DND-41 (cell line): ENCODE measurements around the gene ACVR2B.

Experiments used
- ATAC-seq: fragments of 200-7000 bp; cut with Tn5 transposase; 3 replicates; pipeline ENCODE4 v1.9.1; 2021; ENCODE audit warnings: low read depth; ENCODE audit not compliant: insufficient read depth
- DNase-seq: peaks from one replicate; pipeline ENCODE4 v3.0.0-alpha.2; 2020
- H2AFZ ChIP-seq: 2 replicates; pipeline ENCODE4 v1.6.0; 2012; ENCODE audit warnings: low read depth, low read length
- H3K27ac ChIP-seq: 2 replicates; pipeline ENCODE4 v1.5.1; 2012; ENCODE audit warnings: low read length, inconsistent platforms
- H3K27me3 ChIP-seq: fragments of 200-600 bp; sonication (generic); 2 replicates; pipeline ENCODE4 v1.6.0; 2012; ENCODE audit warnings: low read length, mild to moderate bottlenecking, inconsistent platforms; ENCODE audit not compliant: insufficient read depth, poor library complexity
- H3K36me3 ChIP-seq: 2 replicates; pipeline ENCODE4 v1.5.1; 2012; ENCODE audit warnings: low read length, inconsistent platforms; ENCODE audit not compliant: insufficient read depth
- H3K4me1 ChIP-seq: 2 replicates; pipeline ENCODE4 v1.5.1; 2012; ENCODE audit warnings: mild to moderate bottlenecking, low read length; ENCODE audit not compliant: insufficient read depth
- H3K4me2 ChIP-seq: 2 replicates; pipeline ENCODE4 v1.6.0; 2012; ENCODE audit warnings: mild to moderate bottlenecking, moderate library complexity, low read length, inconsistent platforms; ENCODE audit not compliant: insufficient read depth
- H3K4me3 ChIP-seq, 2 experiments: fragments of 200-600 bp in 1 of 2; shearing (Covaris generic) in 1 of 2; 2 replicates each; pipeline ENCODE4 v1.5.1; 2012 to 2016; ENCODE audit warnings: inconsistent platforms in 2 of 2, low read length in 2 of 2, mild to moderate bottlenecking in 2 of 2, low read depth in 1 of 2, moderate library complexity in 1 of 2
- H3K79me2 ChIP-seq: 2 replicates; pipeline ENCODE4 v1.6.0; 2012; ENCODE audit warnings: low read length, inconsistent platforms; ENCODE audit not compliant: insufficient read depth
- H3K9ac ChIP-seq: 2 replicates; pipeline ENCODE4 v1.6.0; 2012; ENCODE audit warnings: low read depth, mild to moderate bottlenecking, inconsistent platforms, low read length, moderate library complexity
- H3K9me3 ChIP-seq: 2 replicates; pipeline ENCODE4 v1.5.1; 2012; ENCODE audit warnings: low read length, moderate library complexity, mild to moderate bottlenecking, inconsistent platforms; ENCODE audit not compliant: insufficient read depth, severe bottlenecking
- H4K20me1 ChIP-seq: 2 replicates; pipeline ENCODE4 v1.6.0; 2012; ENCODE audit warnings: low read length; ENCODE audit not compliant: insufficient read depth
- CTCF ChIP-seq: IDR thresholded peaks from 2 replicates; pipeline ENCODE4 v1.5.1; 2012; ENCODE audit warnings: borderline replicate concordance, low read length, moderate library complexity, mild to moderate bottlenecking; ENCODE audit not compliant: poor library complexity, severe bottlenecking; ENCODE audit errors: extremely low read depth
- EZH2 ChIP-seq: IDR thresholded peaks from 3 replicates; pipeline ENCODE4 v1.6.1; 2012; ENCODE audit warnings: borderline replicate concordance, low read depth, mild to moderate bottlenecking, moderate library complexity, low read length, inconsistent platforms; ENCODE audit not compliant: severe bottlenecking

The ACVR2B gene

DNA sequence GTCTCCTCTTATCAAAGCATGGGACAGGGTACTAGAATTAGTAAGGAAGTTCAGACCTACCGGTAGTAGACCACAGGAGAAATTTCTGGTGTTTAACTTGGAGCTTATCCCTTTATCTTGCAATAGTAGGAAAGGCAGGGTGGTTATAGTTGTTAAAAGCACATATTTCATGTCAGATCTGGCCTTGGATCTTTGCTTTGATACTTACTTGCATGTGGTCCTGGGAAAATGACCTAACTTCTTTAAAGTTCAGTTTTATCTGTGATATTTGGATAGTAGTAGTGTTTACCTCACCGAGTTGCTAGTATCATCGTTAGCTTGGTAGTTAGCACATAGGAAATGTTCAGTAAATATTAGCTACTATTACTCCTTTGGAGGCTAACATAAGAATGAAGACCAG lies 57.9 kb downstream of the ACVR2B start:
- no peaks in the 10 kb centered on the region for H4K20me1 ChIP-seq
- ATAC-seq: no peak
- H3K36me3 ChIP-seq: peaks cover 64% of the 10 kb centered on the region
- no peak overlapping the region for H2AFZ ChIP-seq
- no peak overlapping the region for H3K4me2 ChIP-seq
- no peak for DNase-seq
- TF ChIP-seq CTCF (no peak), EZH2 (no peak)
- H3K9me3 ChIP-seq: no peaks in the 10 kb centered on the region
- no peak overlapping the region for H3K4me3 ChIP-seq
- no peaks in the 10 kb centered on the region for H3K79me2 ChIP-seq
- H3K27me3 ChIP-seq: no peaks in the 10 kb centered on the region
- no peak overlapping the region for H3K27ac ChIP-seq
- H3K4me1 ChIP-seq: no peaks in the 10 kb centered on the region
- H3K9ac ChIP-seq: no peak overlapping the region

DNA sequence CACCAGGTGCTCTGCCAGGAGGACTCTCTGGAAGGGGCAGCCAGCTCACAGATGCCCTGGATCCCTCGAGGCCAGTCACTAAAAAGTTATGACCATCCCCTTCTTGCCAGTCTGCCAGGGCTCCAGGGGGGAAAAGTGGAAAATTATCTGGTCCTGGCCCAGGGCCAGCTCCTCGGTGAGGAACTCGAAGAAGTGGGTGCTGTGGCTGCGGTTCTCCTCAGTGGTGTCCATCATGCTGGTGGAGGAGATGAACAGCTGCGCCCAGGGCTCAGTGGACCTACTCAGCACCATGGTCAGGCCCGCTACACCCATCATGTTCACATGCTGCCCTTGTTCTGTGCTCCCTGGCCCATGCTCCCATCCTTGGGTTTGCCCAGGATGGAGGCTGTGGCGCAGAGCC lies 61.7 kb downstream of the ACVR2B start:
- no peak for TF ChIP-seq EZH2
- no peak for TF ChIP-seq CTCF

GRCh38 chr3:38516669-38517068 lies 63.0 kb downstream of the ACVR2B start:
- H3K79me2 ChIP-seq: no peaks in the 10 kb centered on the region
- no peak overlapping the region for H3K27ac ChIP-seq
- H3K36me3 ChIP-seq: peaks cover 34% of the 10 kb centered on the region
- peaks cover 3% of the 10 kb centered on the region; the same call in 1 of the 2 replicates for H4K20me1 ChIP-seq
- no peaks in the 10 kb centered on the region for H3K9me3 ChIP-seq
- no peak overlapping the region for H3K4me2 ChIP-seq
- H3K4me3 ChIP-seq: no peak overlapping the region
- H3K27me3 ChIP-seq: no peaks in the 10 kb centered on the region
- H2AFZ ChIP-seq: no peak overlapping the region
- H3K4me1 ChIP-seq: peaks cover 15% of the 10 kb centered on the region
- ATAC-seq: no peak
- no peak for DNase-seq
- TF ChIP-seq EZH2 (no peak), CTCF (no peak)
- no peak overlapping the region for H3K9ac ChIP-seq

More for the DNA sequence above, 61.7 kb downstream of the ACVR2B start:
- Histone ChIP-seq H3K79me2 (no peaks in the 10 kb centered on the region), H3K9ac (no peak overlapping the region), H3K4me2 (no peak overlapping the region), H3K4me1 (peaks cover 15% of the 10 kb centered on the region), H3K27me3 (no peaks in the 10 kb centered on the region), H3K4me3 (no peak overlapping the region), H3K9me3 (no peaks in the 10 kb centered on the region), H3K36me3 (peaks cover 42% of the 10 kb centered on the region), H4K20me1 (no peaks in the 10 kb centered on the region), H2AFZ (no peak overlapping the region), H3K27ac (no peak overlapping the region)
- DNase-seq: no peak
- ATAC-seq: no peak

DNA sequence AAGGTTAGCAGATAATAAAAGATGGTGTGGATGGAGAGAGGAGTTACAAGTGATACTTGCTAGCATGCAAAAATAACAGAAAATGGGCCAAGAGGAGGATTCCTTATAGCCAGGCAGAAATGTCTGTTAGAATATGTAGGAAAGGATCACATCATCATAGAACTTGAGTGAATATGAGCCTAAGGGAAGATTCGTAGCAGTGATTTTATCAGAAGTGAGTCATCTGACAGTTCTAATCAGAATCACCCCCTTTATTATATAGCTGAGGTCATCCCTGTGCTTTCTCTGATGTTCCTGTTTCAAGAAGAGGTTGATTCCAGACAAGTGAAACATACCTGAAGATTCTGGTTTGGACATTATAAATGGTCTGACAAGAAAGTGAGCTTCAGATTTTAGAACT lies 65.3 kb downstream of the ACVR2B start:
- no peak overlapping the region for H3K4me2 ChIP-seq
- H3K4me1 ChIP-seq: peaks cover 15% of the 10 kb centered on the region
- TF ChIP-seq EZH2: no peak
- TF ChIP-seq CTCF: no peak
- no peak for ATAC-seq
- H3K79me2 ChIP-seq: 0 out of 2 replicates have a peak, but pooled peaks cover 2% of the 10 kb centered on the region
- H3K4me3 ChIP-seq: no peak overlapping the region
- no peak overlapping the region for H3K9ac ChIP-seq
- peaks cover 40% of the 10 kb centered on the region for H3K36me3 ChIP-seq
- H2AFZ ChIP-seq: no peak overlapping the region
- no peak overlapping the region for H3K27ac ChIP-seq
- DNase-seq: no peak
- H3K27me3 ChIP-seq: no peaks in the 10 kb centered on the region
- no peaks in the 10 kb centered on the region for H3K9me3 ChIP-seq
- peaks cover 8% of the 10 kb centered on the region; the same call in 1 of the 2 replicates for H4K20me1 ChIP-seq
